ENCODE results near the gene VASH2. TPM values are rescaled to one million over a fixed set of nuclear protein-coding genes. Genes with fewer than 3 reads are reported as not detected.
"Not testable (repeated sequence)": the region's sequence is repeated elsewhere in the genome, so short reads cannot be mapped to it uniquely, and the experiment has no call there.

VASH2 gene
- total RNA-seq = 15.8 and 17.8 TPM in 2 replicates
- long read RNA-seq, partial matches to known transcripts = 2 of 10 reads
- long read RNA-seq, other reads (novel, unspliced or antisense) = 6 of 10 reads

DNA sequence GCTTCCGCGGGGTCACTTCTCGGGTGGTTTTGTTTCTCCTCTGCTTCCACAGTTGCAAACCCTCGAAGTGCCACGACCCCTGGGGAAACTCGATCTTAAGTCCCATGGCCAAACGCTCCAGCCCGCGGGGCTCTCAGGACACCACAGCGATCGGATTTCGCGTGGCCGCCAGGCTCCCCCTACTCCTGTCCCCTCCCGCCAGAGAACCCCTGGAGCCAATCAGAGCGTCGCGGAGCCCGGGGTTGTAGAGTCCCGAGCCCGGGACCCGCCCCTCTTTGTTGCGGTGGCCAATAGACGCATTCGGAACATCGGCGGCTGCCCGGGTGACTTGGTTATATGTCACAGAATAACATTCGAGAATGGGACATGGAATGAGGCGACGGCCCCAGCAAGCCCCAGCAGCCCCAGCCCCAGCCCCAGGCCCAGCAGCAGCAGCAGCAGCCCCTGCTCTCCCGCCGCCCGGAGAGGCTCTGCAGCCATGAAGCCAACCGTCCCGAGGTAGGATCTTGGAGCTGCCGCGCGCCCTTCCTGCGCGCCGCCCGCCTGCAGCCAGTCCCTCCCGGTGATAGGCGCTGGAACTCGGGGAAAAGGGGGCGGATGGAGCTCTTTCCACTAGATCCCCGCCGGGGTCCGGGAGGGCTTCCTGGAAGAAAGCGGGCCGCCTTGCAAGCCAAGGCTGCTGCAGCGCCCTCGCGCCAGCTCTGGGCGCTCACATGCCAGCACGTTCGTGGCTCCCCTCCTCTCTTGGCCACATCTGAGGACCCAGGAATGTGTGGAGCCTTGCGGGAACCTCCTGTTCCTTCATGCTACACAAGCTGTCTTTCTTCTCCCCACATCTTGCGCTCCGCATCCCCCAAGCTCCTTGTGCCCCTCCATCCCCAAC is at the start of gene VASH2:
Gene VASH2 (plus strand): TSS at position 299 of the 883 bp plus-strand sequence. CDS start 1,002 bp downstream, outside the sequence.
- peak; percentile 70 for DNase-seq (ENCODE audit: low spot score, unreplicated experiment)
- TF ChIP-seq, protein P1, sequence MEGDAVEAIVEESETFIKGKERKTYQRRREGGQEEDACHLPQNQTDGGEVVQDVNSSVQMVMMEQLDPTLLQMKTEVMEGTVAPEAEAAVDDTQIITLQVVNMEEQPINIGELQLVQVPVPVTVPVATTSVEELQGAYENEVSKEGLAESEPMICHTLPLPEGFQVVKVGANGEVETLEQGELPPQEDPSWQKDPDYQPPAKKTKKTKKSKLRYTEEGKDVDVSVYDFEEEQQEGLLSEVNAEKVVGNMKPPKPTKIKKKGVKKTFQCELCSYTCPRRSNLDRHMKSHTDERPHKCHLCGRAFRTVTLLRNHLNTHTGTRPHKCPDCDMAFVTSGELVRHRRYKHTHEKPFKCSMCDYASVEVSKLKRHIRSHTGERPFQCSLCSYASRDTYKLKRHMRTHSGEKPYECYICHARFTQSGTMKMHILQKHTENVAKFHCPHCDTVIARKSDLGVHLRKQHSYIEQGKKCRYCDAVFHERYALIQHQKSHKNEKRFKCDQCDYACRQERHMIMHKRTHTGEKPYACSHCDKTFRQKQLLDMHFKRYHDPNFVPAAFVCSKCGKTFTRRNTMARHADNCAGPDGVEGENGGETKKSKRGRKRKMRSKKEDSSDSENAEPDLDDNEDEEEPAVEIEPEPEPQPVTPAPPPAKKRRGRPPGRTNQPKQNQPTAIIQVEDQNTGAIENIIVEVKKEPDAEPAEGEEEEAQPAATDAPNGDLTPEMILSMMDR (IDR thresholded peaks at IDR 0.05; ENCODE audit: unreplicated experiment) = no peak
- Mint-ChIP-seq H3K27me3 (peaks cover 20% of the 10 kb centered on the region), H3K4me3 (ENCODE audit: low read depth) (peak within 1 kb of the TSS; percentile 83), H3K4me1 (ENCODE audit: low read depth) (peaks cover 4% of the 10 kb centered on the region), H3K9me3 (ENCODE audit: low read depth) (no peaks in the 10 kb centered on the region), H3K27ac (peak within 1 kb of the TSS; percentile 94), H3K36me3 (ENCODE audit: insufficient read depth) (peaks cover 4% of the 10 kb centered on the region)

- Mint-ChIP-seq H3K27me3 (peaks cover 4% of the 10 kb centered on the region), H3K36me3 (ENCODE audit: insufficient read depth) (peaks cover 38% of the 10 kb centered on the region), H3K4me1 (ENCODE audit: low read depth) (no peaks in the 10 kb centered on the region), H3K27ac (no peak overlapping the region), H3K4me3 (ENCODE audit: low read depth) (no peak overlapping the region), H3K9me3 (ENCODE audit: low read depth) (peaks cover 41% of the 10 kb centered on the region)
- DNase-seq (ENCODE audit: low spot score, unreplicated experiment) = no peak
- TF ChIP-seq, protein P1 (IDR thresholded peaks at IDR 0.05; ENCODE audit: unreplicated experiment) = no peak
These were observed 49.1 kb upstream of the VASH2 start for GRCh38 chr1:212901290-212901689.

- DNase-seq (ENCODE audit: low spot score, unreplicated experiment) = no peak
- no peak overlapping the region for H3K27ac Mint-ChIP-seq
- H3K27me3 Mint-ChIP-seq = peaks cover 8% of the 10 kb centered on the region
- peaks cover 41% of the 10 kb centered on the region for H3K9me3 Mint-ChIP-seq (ENCODE audit: low read depth)
- H3K36me3 Mint-ChIP-seq (ENCODE audit: insufficient read depth) = peaks cover 36% of the 10 kb centered on the region
- H3K4me1 Mint-ChIP-seq (ENCODE audit: low read depth) = no peaks in the 10 kb centered on the region
- TF ChIP-seq, protein P1 (IDR thresholded peaks at IDR 0.05; ENCODE audit: unreplicated experiment) = no peak
- no peak overlapping the region for H3K4me3 Mint-ChIP-seq (ENCODE audit: low read depth)
These were observed 48.3 kb upstream of the VASH2 start for GRCh38 chr1:212902054-212902453.

GRCh38 chr1:212903664-212904063 is 46.7 kb upstream of the VASH2 start:
- Mint-ChIP-seq H3K9me3 (ENCODE audit: low read depth) (peaks cover 41% of the 10 kb centered on the region), H3K4me3 (ENCODE audit: low read depth) (no peak overlapping the region), H3K36me3 (ENCODE audit: insufficient read depth) (peaks cover 27% of the 10 kb centered on the region), H3K4me1 (ENCODE audit: low read depth) (no peaks in the 10 kb centered on the region), H3K27me3 (peaks cover 24% of the 10 kb centered on the region), H3K27ac (no peak overlapping the region)
- TF ChIP-seq, protein P1 (IDR thresholded peaks at IDR 0.05; ENCODE audit: unreplicated experiment) = no peak
- DNase-seq (ENCODE audit: low spot score, unreplicated experiment) = no peak

GRCh38 chr1:212908071-212908470 is 42.3 kb upstream of the VASH2 start:
- H3K27ac Mint-ChIP-seq; DNase-seq (ENCODE audit: low spot score, unreplicated experiment); H3K4me1 Mint-ChIP-seq (ENCODE audit: low read depth); H3K4me3 Mint-ChIP-seq (ENCODE audit: low read depth); H3K36me3 Mint-ChIP-seq (ENCODE audit: insufficient read depth): not testable (repeated sequence)
- Mint-ChIP-seq H3K9me3 (ENCODE audit: low read depth) (peaks cover 20% of the 10 kb centered on the region), H3K27me3 (peaks cover 65% of the 10 kb centered on the region)

Data from progenitor cell of endocrine pancreas (in vitro differentiated cells).